22Rv1 (cell line): ENCODE measurements around the gene RSPH10B2.
"Not testable (repeated sequence)": the region's sequence is repeated elsewhere in the genome, so short reads cannot be mapped to it uniquely, and the experiment has no call there.

Experiments
- H3K27ac ChIP-seq: fragments of 450-650 bp; 2 replicates; pipeline ENCODE4 v1.5.1; 2017
- CTCF ChIP-seq: fragments of 450-650 bp; IDR thresholded peaks from 2 replicates; pipeline ENCODE4 v1.5.1; 2017; ENCODE audit warnings: mild to moderate bottlenecking
- ZFX ChIP-seq: fragments of 450-650 bp; IDR thresholded peaks from 2 replicates; pipeline ENCODE4 v1.6.1; 2017; ENCODE audit warnings: antibody characterized with exemption, borderline replicate concordance

RSPH10B2 gene

GRCh38 chr7:6797218-6797617, 43.3 kb downstream of the RSPH10B2 start:
- not testable (repeated sequence) for H3K27ac ChIP-seq

DNA sequence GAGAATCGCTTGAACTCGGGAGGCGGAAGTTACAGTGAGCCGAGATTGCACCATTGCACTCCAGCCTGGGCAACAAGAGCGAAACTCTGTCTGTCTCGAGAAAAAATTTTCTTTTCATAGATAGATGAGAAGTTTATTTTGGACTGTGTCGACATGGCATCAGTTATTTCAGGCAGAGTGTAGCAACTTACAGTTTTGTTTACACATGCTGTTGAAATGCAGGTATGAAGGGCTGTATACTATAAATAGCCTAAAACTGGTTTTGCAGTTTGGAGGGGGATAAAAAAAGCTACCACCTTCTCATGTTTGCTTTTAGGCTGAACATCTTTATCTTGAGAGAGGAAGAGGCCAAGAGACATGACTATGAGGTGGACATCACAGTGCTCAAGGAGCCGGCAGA, 44.1 kb downstream of the RSPH10B2 start:
- H3K27ac ChIP-seq: not testable (repeated sequence)

DNA sequence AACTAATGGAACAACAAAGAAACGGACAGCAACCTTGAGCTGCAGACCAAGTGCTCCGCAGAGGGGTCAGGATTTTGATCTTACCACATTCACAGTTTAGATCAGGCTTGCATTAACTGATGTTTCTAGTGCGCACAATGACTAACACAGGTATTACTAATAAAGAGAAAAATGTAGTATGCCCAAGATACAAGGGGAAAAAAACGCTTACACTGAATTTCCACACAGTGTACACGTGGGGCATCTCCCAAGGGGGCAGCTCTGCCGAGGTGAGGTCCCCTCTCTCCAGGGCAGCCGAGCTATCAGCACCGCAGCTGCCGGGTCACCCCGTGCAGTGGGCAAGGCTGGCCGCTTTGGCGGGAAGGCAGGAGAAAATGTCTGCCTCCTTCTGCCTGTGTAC, 46.0 kb downstream of the RSPH10B2 start:
- H3K27ac ChIP-seq: not testable (repeated sequence)

- not testable (repeated sequence) for H3K27ac ChIP-seq
Observed at GRCh38 chr7:6800331-6800730, 46.4 kb downstream of the RSPH10B2 start.

GRCh38 chr7:6807393-6807918, 53.6 kb downstream of the RSPH10B2 start:
- H3K27ac ChIP-seq: not testable (repeated sequence)

GRCh38 chr7:6807959-6808358, 54.1 kb downstream of the RSPH10B2 start:
- not testable (repeated sequence) for H3K27ac ChIP-seq

GRCh38 chr7:6813011-6813410, 59.1 kb downstream of the RSPH10B2 start:
- H3K27ac ChIP-seq: not testable (repeated sequence)

DNA sequence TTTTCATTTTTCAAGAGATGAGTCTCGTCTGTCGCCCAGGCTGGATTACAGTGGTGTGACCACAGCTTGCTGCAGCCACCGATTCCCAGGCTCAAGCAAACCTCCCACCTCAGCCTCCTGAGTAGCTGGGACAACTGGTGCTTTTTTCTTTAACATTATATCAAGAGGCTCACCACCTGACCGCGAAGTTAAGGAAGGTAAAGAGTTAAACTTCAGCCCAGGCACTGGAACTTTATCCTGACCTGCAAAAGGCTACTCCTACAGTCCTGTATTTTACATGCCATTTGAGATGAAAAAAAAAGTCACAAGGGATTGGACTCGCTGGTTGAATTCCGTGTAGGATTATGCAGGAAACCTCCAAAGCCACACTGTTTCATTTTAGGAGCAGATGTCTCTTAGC, 61.6 kb downstream of the RSPH10B2 start:
- not testable (repeated sequence) for H3K27ac ChIP-seq

DNA sequence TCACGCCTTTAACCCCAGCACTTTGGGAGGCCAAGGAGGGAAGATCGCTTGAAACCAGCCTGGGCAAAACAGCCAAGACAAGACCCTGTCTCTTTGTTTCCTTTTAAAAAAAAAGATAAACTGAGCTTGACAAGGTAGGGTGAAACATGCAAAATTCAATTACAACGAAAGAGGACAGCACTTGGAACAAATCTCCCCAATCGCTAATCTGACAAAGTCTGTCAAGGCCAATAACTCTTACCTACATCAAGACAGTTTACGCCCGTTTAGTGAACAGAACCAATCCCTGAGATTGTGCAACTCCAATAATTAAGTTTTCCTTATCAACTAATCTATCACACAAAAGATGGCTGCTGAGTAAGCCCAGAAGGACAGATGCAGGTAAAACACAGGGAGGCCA, 67.7 kb downstream of the RSPH10B2 start:
- not testable (repeated sequence) for H3K27ac ChIP-seq

- peak overlapping the region; percentile 34; the same call in 1 of the 2 replicates for H3K27ac ChIP-seq
Observed at GRCh38 chr7:6825236-6826125, 71.6 kb downstream of the RSPH10B2 start.

- H3K27ac ChIP-seq: peak within 1 kb of the TSS; percentile 34; the same call in 1 of the 2 replicates
- 0 out of 2 replicates have a peak, but pooled peaks have one; percentile 14 for TF ChIP-seq CTCF
Observed at GRCh38 chr7:6826151-6826550, 72.2 kb downstream of the RSPH10B2 start, which contains the start of gene CCZ1B. CCZ1B (minus strand) TSS chr7:6826275; CDS start chr7:6826197, 78 bp downstream.

DNA sequence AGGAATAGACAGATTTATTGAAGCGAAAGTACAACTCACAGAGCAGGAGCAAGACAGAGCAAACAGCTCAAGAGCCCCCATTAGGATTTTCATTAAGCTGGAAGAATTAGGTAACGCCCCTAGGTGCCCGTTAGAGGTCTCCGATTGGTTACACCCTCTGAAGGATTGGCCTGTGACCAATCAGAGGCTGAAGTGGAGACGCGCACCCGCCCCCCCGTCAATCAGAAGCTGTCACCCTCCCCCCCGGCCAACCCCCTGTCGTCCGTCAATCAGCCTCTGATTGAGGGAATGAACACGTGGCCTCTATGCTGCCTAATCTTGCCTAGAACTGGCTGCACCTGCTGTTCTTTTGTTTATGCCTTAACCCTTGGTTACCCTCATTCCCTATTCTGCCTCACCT, 73.3 kb downstream of the RSPH10B2 start:
- H3K27ac ChIP-seq: not testable (repeated sequence)

DNA sequence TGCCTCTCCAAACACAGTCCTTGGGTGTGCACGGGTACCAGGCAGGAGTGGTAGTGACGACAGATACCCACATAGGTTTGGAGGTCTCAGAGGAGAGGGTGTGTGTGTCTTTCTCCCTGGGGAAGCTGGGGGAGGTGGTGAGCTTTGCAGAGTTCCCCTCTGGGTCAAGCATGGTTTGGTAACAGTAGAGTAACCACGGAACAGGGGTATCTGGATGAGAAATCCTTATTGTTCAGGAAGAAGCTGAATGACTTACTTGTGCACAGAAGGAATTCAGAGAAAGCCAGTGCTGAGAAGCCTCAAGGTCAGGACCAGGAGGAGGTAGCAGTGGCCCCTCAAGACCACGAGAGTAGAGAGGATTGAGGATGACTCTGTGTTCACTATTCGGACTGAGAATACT, 75.7 kb downstream of the RSPH10B2 start:
- H3K27ac ChIP-seq: not testable (repeated sequence)

DNA sequence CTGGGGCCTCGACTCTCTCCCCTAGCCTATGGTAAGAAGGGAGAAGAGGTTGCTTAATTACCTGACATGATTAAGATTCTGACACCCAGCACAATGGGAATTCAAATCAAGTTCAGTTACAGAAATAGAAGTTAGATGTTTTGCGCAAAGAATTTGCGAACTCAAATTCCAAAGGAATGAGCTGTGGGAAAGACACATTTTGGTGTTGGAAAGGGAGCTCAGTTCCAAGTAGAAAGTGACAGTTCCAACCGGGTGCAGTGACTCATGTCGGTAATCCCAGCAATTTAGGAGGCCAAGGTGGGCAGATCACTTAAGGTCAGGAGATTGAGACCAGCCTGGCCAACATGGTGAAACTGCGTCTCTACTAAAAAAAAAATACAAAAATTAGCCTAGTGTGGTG, 76.1 kb downstream of the RSPH10B2 start:
- H3K27ac ChIP-seq: not testable (repeated sequence)

DNA sequence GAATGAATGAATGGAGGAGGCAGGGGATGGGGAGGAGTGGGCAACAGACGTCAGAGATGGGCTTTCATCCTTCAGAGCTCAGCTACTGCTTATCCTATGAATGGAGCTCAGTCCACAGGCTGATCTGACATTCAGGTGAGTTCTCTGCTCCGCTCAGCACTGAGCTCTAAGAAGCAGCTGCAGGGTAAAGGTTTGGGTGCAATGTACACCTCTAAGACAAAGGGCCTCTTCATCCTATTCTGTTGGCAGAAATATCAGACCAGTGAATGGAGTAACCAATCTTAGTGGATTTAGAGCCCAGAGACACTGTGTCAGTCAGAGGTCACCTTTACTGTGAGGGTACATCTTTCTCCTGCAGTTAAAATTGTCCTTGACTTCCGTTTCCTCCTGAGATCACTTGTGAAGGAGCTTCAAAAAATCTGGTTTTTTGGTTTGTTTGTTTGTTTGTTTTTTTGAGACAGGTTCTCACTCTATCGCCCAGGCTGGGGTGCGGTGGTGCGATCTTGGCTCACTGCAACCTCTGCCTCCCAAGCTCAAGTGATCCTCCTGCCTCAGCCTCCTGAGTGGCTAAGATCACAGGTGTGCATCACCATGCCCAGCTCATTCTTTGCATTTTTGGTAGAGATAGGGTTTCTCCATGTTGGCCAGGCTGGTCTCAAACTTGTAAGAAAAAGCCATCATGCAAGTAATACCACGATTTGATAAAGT, 77.3 kb downstream of the RSPH10B2 start:
- H3K27ac ChIP-seq: no peak overlapping the region
- TF ChIP-seq ZFX: no peak
